Measurements from ENCODE around the gene OR2J2.

- no peak for TF ChIP-seq POLR2AphosphoS5 (IDR thresholded peaks at IDR 0.05; ENCODE audit: low read depth, low read length)
- TF ChIP-seq POLR2A (IDR thresholded peaks at IDR 0.05; ENCODE audit: low read depth, low read length) = no peak
- TF ChIP-seq TAF1 (IDR thresholded peaks at IDR 0.05; ENCODE audit: low read depth, low read length) = no peak
- no peak for TF ChIP-seq SPI1 (IDR thresholded peaks at IDR 0.05; ENCODE audit: low read depth, low read length)
Observed at GRCh38 chr6:29131691-29132090, 39.0 kb upstream of the OR2J2 start.
